SK-MEL-5 (cell line): ENCODE results near the gene SREBF2. TPM values are rescaled to one million over a fixed set of nuclear protein-coding genes. Genes with fewer than 3 reads are reported as not detected.
"Not testable (repeated sequence)": the region's sequence is repeated elsewhere in the genome, so short reads cannot be mapped to it uniquely, and the experiment has no call there.

Experiments used
- DNase-seq: peaks from one replicate; pipeline ENCODE4 v3.0.0-alpha.2; 2016; ENCODE audit warnings: low read depth, low spot score
- in situ Hi-C: cut with HindIII; loops from 2 replicates; pipeline ENCODE4 v1.10.0; 2016; ENCODE audit warnings: low sequenced_read_pairs, high pct_unique_total_duplicates, low pct_unique_long_range_greater_than_20kb
- total RNA-seq: library from RNA; depleted of rRNA; stranded (reverse); fragments of >200 nt; shearing (Covaris generic); gene quantifications from 2 replicates; pipeline ENCODE4 v1.2.3, GENCODE V29; 2014

The SREBF2 gene
- total RNA-seq, 1 experiment from 2014 or later: 61.7 TPM

DNA sequence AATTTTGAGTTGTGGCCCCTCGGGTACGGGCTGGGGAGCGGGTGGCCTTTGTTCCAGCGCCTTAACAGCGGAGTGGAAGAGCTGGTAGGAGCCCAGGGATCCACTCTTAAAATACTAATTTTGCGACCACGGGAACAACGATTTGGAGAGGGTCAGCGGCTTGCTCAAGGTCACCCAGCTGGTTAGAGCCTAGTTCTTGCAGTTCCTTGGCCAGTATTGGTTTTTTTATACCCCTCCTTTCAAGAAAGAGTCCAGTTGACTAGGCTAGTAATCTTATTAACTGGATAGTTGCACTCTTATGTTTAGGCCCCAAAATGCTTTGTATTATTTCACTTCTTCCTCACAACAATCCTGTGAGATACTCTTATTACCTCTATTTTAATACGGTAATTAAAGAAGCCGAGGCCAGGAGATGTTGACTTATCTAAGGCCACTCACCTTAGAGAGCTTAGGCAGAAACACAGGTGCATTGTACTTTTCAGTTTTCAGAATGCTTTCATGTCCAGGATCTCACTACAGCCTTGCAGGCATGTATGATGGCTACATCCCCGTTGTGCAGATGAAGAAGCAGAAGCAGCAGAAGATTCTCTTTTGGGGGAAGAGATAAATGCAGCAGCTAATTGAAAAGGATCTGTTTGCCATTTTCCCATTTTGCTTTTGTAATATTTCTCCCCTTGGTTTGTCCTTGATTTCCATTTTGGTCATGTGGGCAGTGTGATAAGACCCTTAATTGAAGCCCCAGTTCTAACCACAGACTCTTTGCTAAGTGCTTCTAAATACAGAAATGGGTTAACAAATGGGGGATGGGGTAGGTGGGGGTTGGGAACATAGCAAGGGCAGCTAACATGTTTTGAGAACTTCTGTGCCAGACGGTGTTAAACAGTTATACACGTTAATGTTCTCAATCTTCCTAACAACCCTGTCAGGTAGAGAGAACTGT is 1.4 kb downstream of the SREBF2 start:
- in situ Hi-C loops: no loop called here
- no peak for DNase-seq

DNA sequence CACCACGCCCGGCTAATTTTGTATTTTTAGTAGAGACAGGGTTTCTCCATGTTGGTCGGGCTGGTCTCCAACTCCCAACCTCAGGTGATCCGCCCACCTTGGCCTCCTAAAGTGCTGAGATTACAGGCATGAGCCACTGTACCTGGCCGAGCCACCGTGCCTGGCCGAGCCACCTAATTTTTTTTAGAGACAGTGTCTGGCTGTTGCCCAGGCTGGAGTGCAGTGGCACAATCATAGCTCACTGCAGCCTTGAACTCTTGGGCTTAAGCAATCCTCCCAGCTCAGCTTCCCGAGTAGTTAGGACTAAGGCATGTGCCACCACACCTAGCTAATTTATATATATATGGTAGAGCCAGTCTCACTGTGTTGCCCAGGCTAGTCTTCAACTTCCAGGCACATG is 2.6 kb downstream of the SREBF2 start:
- in situ Hi-C loops, DNase-seq: not testable (repeated sequence)

DNA sequence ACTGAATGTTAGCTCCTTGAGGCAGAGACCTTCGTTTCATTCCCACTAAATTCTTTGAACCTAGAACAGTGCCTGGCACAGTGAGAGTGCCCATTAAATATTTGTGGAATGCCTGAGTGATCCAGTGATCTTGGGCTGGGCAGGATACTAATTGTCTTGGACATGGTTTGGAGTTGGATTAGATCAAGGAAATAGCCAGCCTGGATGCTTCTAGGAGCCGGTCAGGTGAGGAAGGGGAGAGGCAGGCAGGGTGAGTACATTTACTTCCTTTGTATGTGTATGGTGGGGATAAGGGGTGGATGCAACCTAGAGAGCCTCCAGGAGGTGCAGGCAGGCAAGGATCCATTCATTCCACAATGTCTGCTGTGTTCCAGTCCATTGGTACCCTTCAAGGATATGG is 3.6 kb downstream of the SREBF2 start:
- in situ Hi-C loops: no loop called here
- DNase-seq: no peak

DNA sequence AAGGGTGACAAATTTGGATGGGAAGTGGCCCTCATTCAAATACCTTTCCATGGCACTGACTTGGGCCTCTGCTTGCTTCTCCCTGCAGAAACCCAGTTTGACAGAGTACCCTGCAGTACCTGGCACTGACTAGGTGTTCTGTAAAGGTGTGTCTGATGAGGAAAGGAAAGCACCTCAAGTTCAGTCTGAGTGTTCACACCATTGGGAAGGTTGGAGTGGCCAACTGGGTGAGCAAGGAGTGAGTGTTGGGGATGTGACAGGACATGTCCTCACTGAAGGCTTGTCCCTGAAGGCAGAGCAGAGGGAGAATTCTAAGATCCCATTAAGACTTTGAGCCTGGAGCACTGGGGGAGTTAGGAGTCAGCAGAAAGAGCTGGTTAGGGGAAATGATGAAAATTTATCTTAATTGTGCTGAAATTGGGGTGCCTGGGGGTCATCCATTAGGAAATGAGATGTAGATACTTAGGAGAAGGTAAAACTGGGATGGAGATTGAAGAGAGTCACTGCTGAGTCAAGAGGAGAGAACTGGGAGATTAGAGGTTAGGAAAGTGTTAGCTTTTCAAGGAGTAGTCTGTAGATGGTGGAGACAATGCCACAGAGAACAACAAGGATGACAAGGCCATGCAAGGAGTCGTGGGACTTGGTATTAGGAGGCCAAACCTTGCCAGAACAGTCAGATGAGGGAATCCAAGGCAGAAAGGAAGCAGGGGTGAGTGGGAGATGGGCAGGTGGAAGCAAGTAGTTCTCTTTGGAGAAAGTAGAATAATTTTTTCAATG is 6.1 kb downstream of the SREBF2 start:
- in situ Hi-C loops: no loop called here
- DNase-seq: no peak

GRCh38 chr22:41840216-41840615 is 7.3 kb downstream of the SREBF2 start:
- no peak for DNase-seq
- in situ Hi-C loops: no loop called here

GRCh38 chr22:41841085-41841712 is 8.3 kb downstream of the SREBF2 start:
- in situ Hi-C loops: no loop called here
- no peak for DNase-seq

GRCh38 chr22:41842996-41843970 is 10.4 kb downstream of the SREBF2 start:
- DNase-seq: no peak
- in situ Hi-C loops: no loop called here

DNA sequence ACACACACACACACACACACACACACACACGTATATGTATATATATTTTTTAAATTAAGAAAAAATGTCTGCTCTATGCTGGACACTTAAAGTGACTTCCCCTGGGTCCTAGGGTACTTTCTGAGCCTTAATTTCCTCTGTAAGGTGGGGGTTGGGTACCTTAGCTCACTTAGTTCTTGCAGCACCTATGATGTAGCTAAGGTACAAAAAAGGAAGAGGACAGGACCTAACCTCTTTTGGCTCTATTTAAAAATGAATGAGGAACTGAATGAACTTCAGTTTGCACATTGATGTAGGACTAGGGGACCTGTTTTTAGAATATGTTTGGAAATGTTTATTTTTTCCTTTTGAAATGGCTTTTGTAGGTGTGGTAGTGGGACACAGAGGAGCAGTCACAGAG is 11.1 kb downstream of the SREBF2 start:
- in situ Hi-C loops: no loop called here
- no peak for DNase-seq

GRCh38 chr22:41844513-41844912 is 11.6 kb downstream of the SREBF2 start:
- no peak for DNase-seq
- in situ Hi-C loops: no loop called here

DNA sequence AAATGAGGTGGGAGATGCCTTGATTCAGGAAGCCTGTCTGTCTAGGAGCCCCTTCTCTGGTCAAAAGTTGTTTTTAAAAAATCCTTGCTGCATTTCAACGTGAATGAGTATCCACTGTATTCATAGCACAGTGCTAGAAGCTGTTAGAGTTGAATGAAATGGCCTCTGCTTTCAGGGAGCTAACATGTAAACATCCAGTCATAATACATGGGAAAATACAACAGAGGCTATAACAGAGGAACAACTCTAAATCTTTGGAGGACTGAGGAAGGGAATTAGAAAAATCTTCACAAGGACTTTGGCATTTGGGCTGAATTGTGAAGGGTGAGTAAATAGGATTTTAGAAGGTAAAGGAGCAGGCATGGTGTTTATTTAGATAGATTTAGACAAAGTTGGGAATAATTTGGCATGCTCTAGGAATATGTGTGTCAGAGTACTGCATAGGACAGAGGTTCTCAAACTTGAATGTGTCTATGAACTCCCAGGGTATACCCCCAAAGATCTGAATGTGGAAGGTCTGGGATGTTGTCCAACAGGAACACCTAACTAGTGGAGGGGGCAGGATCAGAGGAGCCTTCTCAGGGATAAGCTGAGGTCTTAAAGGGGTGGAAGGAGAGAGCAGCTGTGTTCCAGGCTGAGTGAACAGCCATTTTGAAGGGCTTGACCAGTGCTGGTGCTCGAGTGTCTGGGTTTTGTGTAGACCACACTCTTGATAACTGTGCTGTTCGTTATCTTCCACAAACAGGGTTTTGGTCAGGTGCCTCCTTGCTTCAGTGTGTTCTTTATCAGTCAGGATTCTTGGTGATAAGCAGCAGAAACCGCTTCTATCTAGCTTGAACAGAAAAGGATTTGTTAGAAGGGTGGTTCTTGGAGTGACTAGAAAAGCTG is 12.7 kb downstream of the SREBF2 start:
- in situ Hi-C loops: no loop called here
- no peak for DNase-seq

DNA sequence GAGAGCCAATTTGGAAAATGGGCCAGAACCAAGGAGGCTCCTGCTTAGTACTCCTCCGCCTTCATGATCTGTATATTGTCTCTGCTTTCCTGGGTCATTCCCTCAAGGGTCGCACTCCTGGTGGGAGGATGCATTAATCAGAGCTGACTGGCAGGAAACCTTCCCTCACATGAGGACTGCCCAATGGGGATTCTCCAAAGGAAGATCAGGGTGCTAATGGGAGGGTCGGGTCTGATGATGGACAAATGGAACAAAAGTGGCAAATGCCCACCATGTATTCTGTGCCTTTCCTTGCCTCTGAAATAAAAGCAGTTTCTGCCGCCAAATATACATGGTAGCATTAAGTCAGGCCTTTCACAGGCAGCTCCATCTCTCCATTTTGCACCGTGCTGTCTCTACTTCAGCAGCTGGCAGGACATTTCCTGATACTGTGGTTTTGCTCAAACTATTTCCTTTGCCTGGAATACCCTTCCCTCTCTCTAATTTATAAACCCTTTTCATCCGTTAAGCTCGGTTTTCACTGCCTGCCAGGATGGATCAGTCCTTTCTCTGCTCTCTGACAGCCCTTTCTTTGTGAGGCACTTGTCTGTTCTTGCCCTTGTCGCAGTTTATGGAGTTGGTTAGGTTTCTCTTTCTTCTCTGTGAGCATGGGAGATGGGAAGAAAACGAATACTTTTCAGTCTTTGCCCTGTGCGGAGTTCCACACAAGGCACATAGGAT is 13.5 kb downstream of the SREBF2 start:
- DNase-seq: no peak
- in situ Hi-C loops: no loop called here

DNA sequence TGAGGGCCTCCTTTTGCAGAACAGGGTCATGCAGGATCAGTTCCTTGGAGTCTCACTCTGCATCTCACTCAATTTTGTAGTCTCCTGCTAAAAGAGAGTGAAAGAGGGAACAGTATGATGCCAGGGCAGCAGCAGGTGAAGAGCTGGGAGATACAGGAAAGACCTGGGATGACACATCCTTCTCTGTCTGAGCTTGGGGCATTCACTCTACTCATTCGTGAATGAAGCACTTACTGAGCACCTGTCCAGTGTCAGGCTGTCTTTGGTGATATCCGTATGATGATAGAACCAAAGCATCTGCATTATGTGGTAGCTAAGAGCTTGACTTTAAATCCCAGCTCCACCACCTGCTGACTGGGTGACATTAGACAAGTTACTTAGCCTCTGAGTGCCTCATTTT is 14.4 kb downstream of the SREBF2 start:
- in situ Hi-C loops: no loop called here
- DNase-seq: no peak

DNA sequence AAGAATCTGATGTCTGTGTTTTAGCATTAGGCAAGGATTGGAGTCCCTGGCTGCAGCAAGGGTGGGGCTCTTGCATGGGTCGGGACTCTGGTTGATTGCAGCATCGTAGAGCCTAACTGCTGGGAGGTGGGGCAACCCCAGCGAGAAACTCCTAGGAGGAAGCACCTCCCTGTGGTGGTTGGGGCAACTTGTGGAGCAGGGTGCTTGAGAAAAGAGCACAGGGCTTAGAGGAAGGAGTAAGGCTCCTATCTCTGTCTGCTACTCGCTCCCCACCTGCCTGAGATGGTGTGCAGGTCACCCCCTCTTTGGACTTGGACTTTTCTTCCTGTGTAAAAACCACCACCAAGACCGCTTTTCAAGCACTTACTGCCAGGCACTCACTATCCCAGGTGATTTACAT is 15.6 kb downstream of the SREBF2 start:
- in situ Hi-C loops: no loop called here
- DNase-seq: no peak

GRCh38 chr22:41856469-41856868 is 23.6 kb downstream of the SREBF2 start:
- in situ Hi-C loops: no loop called here
- DNase-seq: no peak

- in situ Hi-C loops: no loop called here
These were observed 24.4 kb downstream of the SREBF2 start for GRCh38 chr22:41857155-41857859.

More at GRCh38 chr22:41857155-41857859, 24.4 kb downstream of the SREBF2 start:
- DNase-seq: peak; percentile 76
